Measurements from ENCODE around the gene SERP2.

Gene SERP2

DNA sequence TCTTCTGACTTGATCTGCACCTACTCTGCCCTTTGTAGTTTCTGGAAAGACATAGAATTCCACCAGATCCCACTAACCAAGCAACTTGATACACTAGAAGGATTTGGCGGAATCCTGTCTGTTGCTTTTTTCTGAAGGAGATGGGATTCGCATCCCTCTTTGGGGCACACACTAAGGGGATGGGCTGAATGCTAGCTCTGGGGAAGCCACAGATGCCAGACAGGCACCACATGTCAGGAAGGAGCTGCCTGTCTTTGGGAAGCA lies 52.1 kb downstream of the SERP2 start:
- Histone ChIP-seq H3K79me2 (ENCODE audit: low read length) (no peaks in the 10 kb centered on the region), H4K20me1 (ENCODE audit: insufficient read depth, low read length) (no peaks in the 10 kb centered on the region), H3K4me2 (ENCODE audit: low read length) (no peak overlapping the region), H3K36me3 (replicated peaks; ENCODE audit: low read depth, low read length) (peaks cover 2% of the 10 kb centered on the region), H3K9ac (ENCODE audit: low read length) (no peak overlapping the region), H3K9me3 (ENCODE audit: insufficient read depth, low read length) (no peaks in the 10 kb centered on the region), H3K27ac (ENCODE audit: low read length) (no peak overlapping the region), H3K4me3 (ENCODE audit: low read length) (no peak overlapping the region), H2AFZ (ENCODE audit: low read depth, low read length) (no peak overlapping the region), H3K27me3 (ENCODE audit: low read depth, low read length) (peaks cover 20% of the 10 kb centered on the region), H3K4me1 (ENCODE audit: low read length) (no peaks in the 10 kb centered on the region)
- TF ChIP-seq EZH2phosphoT487 (IDR thresholded peaks at IDR 0.05; ENCODE audit: low read depth) (no peak), CTCF (IDR thresholded peaks at IDR 0.05; ENCODE audit: low read depth, low read length) (no peak)

- H3K9ac ChIP-seq (ENCODE audit: low read length): no peak overlapping the region
- peaks cover 19% of the 10 kb centered on the region for H3K27me3 ChIP-seq (ENCODE audit: low read depth, low read length)
- H3K4me1 ChIP-seq (ENCODE audit: low read length): no peaks in the 10 kb centered on the region
- H3K4me3 ChIP-seq (ENCODE audit: low read length): no peak overlapping the region
- H3K79me2 ChIP-seq (ENCODE audit: low read length): no peaks in the 10 kb centered on the region
- H3K27ac ChIP-seq (ENCODE audit: low read length): no peak overlapping the region
- no peak overlapping the region for H3K4me2 ChIP-seq (ENCODE audit: low read length)
- H4K20me1 ChIP-seq (ENCODE audit: insufficient read depth, low read length): no peaks in the 10 kb centered on the region
- peaks cover 2% of the 10 kb centered on the region for H3K36me3 ChIP-seq (replicated peaks; ENCODE audit: low read depth, low read length)
- TF ChIP-seq EZH2phosphoT487 (IDR thresholded peaks at IDR 0.05; ENCODE audit: low read depth): no peak
- TF ChIP-seq CTCF (IDR thresholded peaks at IDR 0.05; ENCODE audit: low read depth, low read length): no peak
- no peaks in the 10 kb centered on the region for H3K9me3 ChIP-seq (ENCODE audit: insufficient read depth, low read length)
- H2AFZ ChIP-seq (ENCODE audit: low read depth, low read length): no peak overlapping the region
Observed at GRCh38 chr13:44426461-44426860, 52.8 kb downstream of the SERP2 start.

- Histone ChIP-seq H3K4me3 (ENCODE audit: low read length) (no peak overlapping the region), H3K4me1 (ENCODE audit: low read length) (no peaks in the 10 kb centered on the region), H2AFZ (ENCODE audit: low read depth, low read length) (no peak overlapping the region), H3K9me3 (ENCODE audit: insufficient read depth, low read length) (no peaks in the 10 kb centered on the region), H3K4me2 (ENCODE audit: low read length) (no peak overlapping the region), H3K9ac (ENCODE audit: low read length) (no peak overlapping the region), H3K27me3 (ENCODE audit: low read depth, low read length) (no peaks in the 10 kb centered on the region), H3K79me2 (ENCODE audit: low read length) (no peaks in the 10 kb centered on the region), H3K27ac (ENCODE audit: low read length) (no peak overlapping the region), H4K20me1 (ENCODE audit: insufficient read depth, low read length) (no peaks in the 10 kb centered on the region), H3K36me3 (replicated peaks; ENCODE audit: low read depth, low read length) (peaks cover 2% of the 10 kb centered on the region)
- TF ChIP-seq EZH2phosphoT487 (IDR thresholded peaks at IDR 0.05; ENCODE audit: low read depth) (no peak), CTCF (IDR thresholded peaks at IDR 0.05; ENCODE audit: low read depth, low read length) (no peak)
Observed at GRCh38 chr13:44429311-44429710, 55.7 kb downstream of the SERP2 start.

DNA sequence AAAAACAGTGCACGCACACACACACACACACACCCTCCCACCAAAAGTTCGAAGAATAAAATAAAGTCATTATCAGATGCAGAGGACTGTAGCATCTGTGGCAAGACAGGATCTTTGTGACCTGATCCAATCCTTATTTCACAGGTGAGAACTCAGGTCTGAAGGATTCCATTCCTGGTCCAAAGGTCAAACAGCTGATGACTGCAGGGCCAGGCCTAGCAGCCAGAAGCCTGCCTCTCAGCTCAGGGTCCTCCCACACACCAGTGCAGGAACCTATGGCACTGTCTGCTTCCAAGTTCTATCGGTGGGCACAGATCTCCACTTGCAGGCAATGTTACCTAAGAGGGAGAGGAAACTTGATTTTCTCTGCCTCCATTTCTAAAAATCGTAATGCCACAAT lies 57.5 kb downstream of the SERP2 start:
- no peak for TF ChIP-seq EZH2phosphoT487 (IDR thresholded peaks at IDR 0.05; ENCODE audit: low read depth)
- TF ChIP-seq CTCF (IDR thresholded peaks at IDR 0.05; ENCODE audit: low read depth, low read length): no peak
- Histone ChIP-seq H4K20me1 (ENCODE audit: insufficient read depth, low read length) (no peaks in the 10 kb centered on the region), H2AFZ (ENCODE audit: low read depth, low read length) (no peak overlapping the region), H3K4me1 (ENCODE audit: low read length) (peaks cover 7% of the 10 kb centered on the region), H3K4me2 (ENCODE audit: low read length) (no peak overlapping the region), H3K27me3 (ENCODE audit: low read depth, low read length) (peaks cover 7% of the 10 kb centered on the region; the same call in 1 of the 2 replicates), H3K9me3 (ENCODE audit: insufficient read depth, low read length) (no peaks in the 10 kb centered on the region), H3K36me3 (replicated peaks; ENCODE audit: low read depth, low read length) (peaks cover 2% of the 10 kb centered on the region), H3K9ac (ENCODE audit: low read length) (no peak overlapping the region), H3K79me2 (ENCODE audit: low read length) (no peaks in the 10 kb centered on the region), H3K4me3 (ENCODE audit: low read length) (no peak overlapping the region), H3K27ac (ENCODE audit: low read length) (no peak overlapping the region)
